Measurements from ENCODE around the gene VWA3B. TPM values are rescaled to one million over a fixed set of nuclear protein-coding genes. Genes with fewer than 3 reads are reported as not detected.
"Not testable (repeated sequence)": the region's sequence is repeated elsewhere in the genome, so short reads cannot be mapped to it uniquely, and the experiment has no call there.

The VWA3B gene
- total RNA-seq, 2 donors from 2014 or later = not detected

GRCh38 chr2:98043101-98043500 lies 43.9 kb upstream of the VWA3B start:
- Histone ChIP-seq H3K27me3 (no peaks in the 10 kb centered on the region), H3K9me3 (peaks cover 0 to 14% of the 10 kb centered on the region in 2 donors), H3K4me1 (no peaks in the 10 kb centered on the region), H3K4me3 (no peak overlapping the region), H3K36me3 (no peaks in the 10 kb centered on the region), H3K27ac (no peak overlapping the region)
- DNase-seq (ENCODE audit: low spot score) = no peak
- TF ChIP-seq, protein P1, sequence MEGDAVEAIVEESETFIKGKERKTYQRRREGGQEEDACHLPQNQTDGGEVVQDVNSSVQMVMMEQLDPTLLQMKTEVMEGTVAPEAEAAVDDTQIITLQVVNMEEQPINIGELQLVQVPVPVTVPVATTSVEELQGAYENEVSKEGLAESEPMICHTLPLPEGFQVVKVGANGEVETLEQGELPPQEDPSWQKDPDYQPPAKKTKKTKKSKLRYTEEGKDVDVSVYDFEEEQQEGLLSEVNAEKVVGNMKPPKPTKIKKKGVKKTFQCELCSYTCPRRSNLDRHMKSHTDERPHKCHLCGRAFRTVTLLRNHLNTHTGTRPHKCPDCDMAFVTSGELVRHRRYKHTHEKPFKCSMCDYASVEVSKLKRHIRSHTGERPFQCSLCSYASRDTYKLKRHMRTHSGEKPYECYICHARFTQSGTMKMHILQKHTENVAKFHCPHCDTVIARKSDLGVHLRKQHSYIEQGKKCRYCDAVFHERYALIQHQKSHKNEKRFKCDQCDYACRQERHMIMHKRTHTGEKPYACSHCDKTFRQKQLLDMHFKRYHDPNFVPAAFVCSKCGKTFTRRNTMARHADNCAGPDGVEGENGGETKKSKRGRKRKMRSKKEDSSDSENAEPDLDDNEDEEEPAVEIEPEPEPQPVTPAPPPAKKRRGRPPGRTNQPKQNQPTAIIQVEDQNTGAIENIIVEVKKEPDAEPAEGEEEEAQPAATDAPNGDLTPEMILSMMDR (IDR thresholded peaks at IDR 0.05) = no peak

DNA sequence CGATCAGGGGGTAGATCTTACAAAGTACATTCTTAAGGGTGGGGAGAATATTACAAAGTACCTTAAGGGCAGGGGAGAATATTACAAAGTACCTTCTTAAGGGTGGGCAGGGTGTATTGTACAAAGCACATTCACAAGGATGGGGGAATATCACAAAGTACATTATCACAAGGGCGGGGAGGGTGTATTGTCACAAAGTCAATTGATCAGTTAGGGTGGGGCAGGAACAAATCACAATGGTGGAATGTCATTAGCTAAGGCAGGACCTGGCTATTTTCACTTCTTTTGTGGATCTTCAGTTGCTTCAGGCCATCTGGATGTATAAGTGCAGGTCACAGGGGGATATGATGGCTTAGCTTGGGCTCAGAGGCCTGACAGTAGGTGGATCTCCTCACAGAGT lies 42.2 kb upstream of the VWA3B start:
- H3K36me3 ChIP-seq; H3K27ac ChIP-seq; DNase-seq (ENCODE audit: low spot score); H3K4me1 ChIP-seq; H3K27me3 ChIP-seq; H3K4me3 ChIP-seq: not testable (repeated sequence)
- H3K9me3 ChIP-seq = peaks cover 0 to 14% of the 10 kb centered on the region in 2 donors

DNA sequence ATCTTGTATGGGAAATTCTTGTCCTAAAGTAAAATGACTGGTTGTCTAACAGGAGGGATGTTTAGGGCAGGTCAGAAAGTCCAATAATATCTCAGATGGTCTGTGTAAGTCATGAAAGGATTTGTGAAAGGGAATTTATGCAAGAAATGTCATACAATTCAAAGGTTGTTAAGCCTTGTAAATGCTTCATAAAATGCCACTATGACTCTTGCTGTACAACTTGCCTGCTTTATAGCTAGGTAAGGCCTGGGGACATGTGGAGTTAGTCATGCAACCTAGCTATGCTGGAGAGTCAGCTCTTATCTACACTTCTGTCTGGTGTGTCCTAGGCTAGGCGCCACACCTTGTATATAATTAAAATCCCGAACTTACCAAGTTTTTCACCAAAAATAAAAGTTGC lies 36.9 kb upstream of the VWA3B start:
- no peak for DNase-seq (ENCODE audit: low spot score)
- Histone ChIP-seq H3K36me3 (no peaks in the 10 kb centered on the region), H3K27ac (no peak overlapping the region), H3K27me3 (no peaks in the 10 kb centered on the region), H3K4me1 (no peaks in the 10 kb centered on the region), H3K9me3 (no peaks in the 10 kb centered on the region), H3K4me3 (no peak overlapping the region)
- TF ChIP-seq, protein P1 (IDR thresholded peaks at IDR 0.05) = no peak

- no peak overlapping the region for H3K4me3 ChIP-seq
- no peaks in the 10 kb centered on the region for H3K4me1 ChIP-seq
- no peak overlapping the region for H3K27ac ChIP-seq
- TF ChIP-seq, protein P1 (IDR thresholded peaks at IDR 0.05) = no peak
- H3K27me3 ChIP-seq = no peaks in the 10 kb centered on the region
- H3K9me3 ChIP-seq = no peaks in the 10 kb centered on the region
- DNase-seq (ENCODE audit: low spot score) = no peak
- no peaks in the 10 kb centered on the region for H3K36me3 ChIP-seq
Measured at GRCh38 chr2:98058191-98058975, 28.6 kb upstream of the VWA3B start.

- H3K9me3 ChIP-seq = no peaks in the 10 kb centered on the region
- no peaks in the 10 kb centered on the region for H3K4me1 ChIP-seq
- no peak for DNase-seq (ENCODE audit: low spot score)
- TF ChIP-seq, protein P1 (IDR thresholded peaks at IDR 0.05) = no peak
- no peak overlapping the region for H3K27ac ChIP-seq
- H3K27me3 ChIP-seq = no peaks in the 10 kb centered on the region
- H3K4me3 ChIP-seq = no peak overlapping the region
- H3K36me3 ChIP-seq = no peaks in the 10 kb centered on the region
Measured at GRCh38 chr2:98060277-98060676, 26.7 kb upstream of the VWA3B start.

GRCh38 chr2:98063291-98063854 lies 23.6 kb upstream of the VWA3B start:
- Histone ChIP-seq H3K27ac (no peak overlapping the region), H3K4me3 (no peak overlapping the region), H3K9me3 (no peaks in the 10 kb centered on the region), H3K36me3 (no peaks in the 10 kb centered on the region), H3K4me1 (no peaks in the 10 kb centered on the region), H3K27me3 (no peaks in the 10 kb centered on the region)
- TF ChIP-seq, protein P1 (IDR thresholded peaks at IDR 0.05) = no peak
- no peak for DNase-seq (ENCODE audit: low spot score)
